Duodenal mucosa (tissue), 2 donors: Measurements from ENCODE around the gene PER1.

ENCODE experiments used
- H3K27ac ChIP-seq: one replicate; pipeline ENCODE4 v1.7.0; 2013; ENCODE audit warnings: low read depth, low read length
- H3K27me3 ChIP-seq, 2 donors: one replicate each; pipeline ENCODE4 v1.7.0; 2013; ENCODE audit warnings: low read length in 2 of 2, control low read depth in 1 of 2; ENCODE audit not compliant: insufficient read depth in 2 of 2, control insufficient read depth in 1 of 2
- H3K36me3 ChIP-seq, 2 donors: one replicate each; pipeline ENCODE4 v1.7.0; 2013; ENCODE audit warnings: low read length in 2 of 2, control low read depth in 1 of 2; ENCODE audit not compliant: insufficient read depth in 2 of 2, control insufficient read depth in 1 of 2
- H3K4me1 ChIP-seq, 2 donors: one replicate each; pipeline ENCODE4 v1.7.0; 2013; ENCODE audit warnings: low read length in 2 of 2, control low read depth in 1 of 2; ENCODE audit not compliant: insufficient read depth in 2 of 2, control insufficient read depth in 1 of 2
- H3K4me3 ChIP-seq, 2 donors: one replicate each; pipeline ENCODE4 v1.7.0; 2013; ENCODE audit warnings: low read length in 2 of 2, low read depth in 1 of 2
- H3K9ac ChIP-seq, 2 donors: one replicate each; pipeline ENCODE4 v1.7.0; 2013; ENCODE audit warnings: low read length in 2 of 2, low read depth in 1 of 2
- H3K9me3 ChIP-seq, 2 donors: one replicate each; pipeline ENCODE4 v1.7.0; 2013; ENCODE audit warnings: low read length in 2 of 2, control low read depth in 1 of 2; ENCODE audit not compliant: control insufficient read depth in 1 of 2

Gene PER1

DNA sequence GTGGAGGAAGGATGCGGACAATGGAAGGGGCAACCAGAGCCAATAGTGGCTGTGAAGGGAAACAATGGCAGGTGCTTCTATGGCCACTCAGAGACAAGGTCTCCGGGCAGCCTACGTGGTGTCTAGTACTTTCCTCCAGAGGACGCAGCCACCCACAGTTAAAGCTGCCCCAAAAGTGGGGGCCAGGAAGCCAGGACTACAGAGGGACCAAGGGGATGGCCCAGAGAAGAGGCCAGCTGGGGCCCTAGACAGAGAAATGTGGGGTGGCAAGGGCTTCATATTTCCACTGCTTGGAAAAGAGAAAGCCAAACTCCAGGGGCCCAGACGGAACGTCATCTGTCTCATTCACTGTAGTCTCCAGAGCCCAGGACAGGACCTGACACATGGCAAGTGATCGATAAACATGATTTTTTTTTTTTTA is 837 bp upstream of the PER1 start:
- Histone ChIP-seq H3K4me1 (peaks cover 41 to 52% of the 10 kb centered on the region in 2 donors), H3K27me3 (no peaks in the 10 kb centered on the region), H3K27ac (peak overlapping the region; percentile 98), H3K36me3 (peaks cover 22 to 23% of the 10 kb centered on the region in 2 donors), H3K9ac (peak overlapping the region; percentile 99 to 100), H3K9me3 (no peaks in the 10 kb centered on the region), H3K4me3 (peak overlapping the region; percentile 53 to 82)

DNA sequence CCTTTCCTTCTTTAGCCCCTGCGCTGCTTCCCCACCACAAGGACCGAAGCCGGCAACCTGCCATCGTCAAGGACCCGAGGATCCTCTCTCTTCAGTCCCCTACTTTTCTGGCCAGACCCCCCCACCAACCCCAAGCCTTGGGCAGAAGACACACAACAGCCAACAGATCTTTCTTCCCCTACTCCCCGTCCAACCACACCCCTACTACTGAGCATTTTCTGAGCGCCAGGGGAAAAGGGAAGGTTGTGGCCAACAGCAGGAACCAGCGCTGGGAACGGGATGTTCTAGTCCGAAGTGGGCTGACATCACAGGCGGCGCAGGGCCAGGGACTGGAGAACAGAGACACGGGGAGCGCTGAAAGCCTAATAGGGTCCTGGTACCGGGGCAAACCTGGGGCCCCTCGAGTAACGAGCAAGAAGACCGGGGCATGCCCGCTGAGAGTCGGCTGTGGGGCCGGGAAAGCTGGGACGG is 528 bp downstream of the PER1 start:
- Histone ChIP-seq H3K9me3 (no peaks in the 10 kb centered on the region), H3K27ac (peak overlapping the region; percentile 98), H3K4me3 (peak overlapping the region; percentile 82 to 87), H3K4me1 (peaks cover 41 to 46% of the 10 kb centered on the region in 2 donors), H3K27me3 (no peaks in the 10 kb centered on the region), H3K36me3 (peaks cover 33 to 37% of the 10 kb centered on the region in 2 donors), H3K9ac (peak overlapping the region; percentile 99 to 100)

DNA sequence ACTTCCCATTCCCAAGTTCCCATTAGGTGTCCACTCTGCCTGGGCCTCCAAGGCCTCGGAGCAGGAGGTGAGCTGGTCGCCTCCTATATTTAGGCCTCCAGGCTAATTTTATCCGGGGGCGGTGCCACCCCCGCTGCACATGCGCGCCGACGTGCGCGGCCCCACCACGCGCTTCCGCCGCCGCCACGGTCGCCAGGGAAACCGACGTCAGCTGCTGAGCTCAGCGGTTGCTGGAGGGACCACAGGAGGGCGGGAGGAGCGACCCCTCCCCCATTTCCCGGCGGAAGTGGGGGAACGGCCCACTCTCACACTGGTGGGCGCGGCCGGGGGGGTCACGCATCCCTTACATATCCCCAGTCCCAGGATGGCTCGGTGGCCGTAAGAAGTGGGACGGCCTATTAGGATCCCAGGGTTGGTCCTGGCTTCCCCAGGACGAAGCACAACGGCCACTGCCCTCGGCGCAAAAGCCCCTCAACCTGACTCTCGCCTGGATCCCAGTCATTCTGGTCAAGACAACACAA is 1.0 kb downstream of the PER1 start:
- Histone ChIP-seq H3K9me3 (no peaks in the 10 kb centered on the region), H3K27me3 (no peaks in the 10 kb centered on the region), H3K9ac (peak overlapping the region; percentile 99 to 100), H3K27ac (peak overlapping the region; percentile 98), H3K4me3 (peak overlapping the region; percentile 82 to 87), H3K36me3 (peaks cover 38 to 42% of the 10 kb centered on the region in 2 donors), H3K4me1 (peaks cover 41 to 46% of the 10 kb centered on the region in 2 donors)

DNA sequence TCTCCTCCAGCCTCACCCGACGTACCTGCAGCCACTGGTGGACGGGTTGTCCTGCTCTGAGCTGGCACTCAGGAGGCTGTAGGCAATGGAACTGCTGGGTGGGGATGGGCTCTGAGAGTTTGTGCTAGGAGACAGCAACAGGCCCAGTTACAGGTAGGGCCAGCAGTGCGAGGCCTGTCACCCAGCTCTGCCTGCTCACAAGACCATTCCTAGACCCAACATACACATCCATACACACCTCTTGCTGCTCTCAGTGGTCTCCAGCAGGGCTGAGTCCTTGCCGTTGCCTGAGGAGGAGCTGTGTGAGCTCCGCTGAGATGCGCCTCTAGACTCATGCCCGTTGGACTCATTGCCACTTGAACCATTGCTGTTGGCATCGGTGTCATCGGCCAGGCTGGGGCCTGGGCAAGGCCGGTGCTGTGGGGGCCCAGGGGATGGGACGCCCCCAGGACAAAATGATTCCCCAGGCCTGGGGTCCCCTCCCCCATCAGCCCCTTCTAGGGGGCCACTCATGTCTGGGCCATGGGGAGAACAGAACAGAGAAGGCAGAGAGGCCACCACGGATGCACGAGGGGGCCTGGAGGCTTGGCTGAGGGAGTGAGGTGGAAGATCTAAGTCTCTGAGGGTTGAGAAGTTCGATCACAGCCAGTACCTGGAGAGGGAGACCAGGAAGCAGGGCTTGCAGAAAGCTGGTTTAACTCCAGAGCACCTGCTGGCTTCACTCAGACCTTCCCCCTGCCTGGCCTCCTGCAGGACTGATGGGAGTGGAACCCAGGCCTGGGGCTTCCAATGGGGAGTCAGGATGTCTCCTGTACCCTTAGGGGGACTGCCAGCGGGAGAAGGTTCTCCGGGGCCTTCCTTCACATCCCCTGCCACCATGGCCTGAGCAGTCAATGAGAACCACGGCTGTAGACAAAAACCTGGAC is 1.7 kb downstream of the PER1 start:
- peak overlapping the region; percentile 98 for H3K27ac ChIP-seq
- peaks cover 39 to 42% of the 10 kb centered on the region in 2 donors for H3K4me1 ChIP-seq
- peaks cover 45 to 49% of the 10 kb centered on the region in 2 donors for H3K36me3 ChIP-seq
- peak overlapping the region; percentile 59 to 100 for H3K9ac ChIP-seq
- H3K9me3 ChIP-seq, result no peaks in the 10 kb centered on the region
- no peaks in the 10 kb centered on the region for H3K27me3 ChIP-seq
- peak overlapping the region; percentile 82 to 87 for H3K4me3 ChIP-seq

DNA sequence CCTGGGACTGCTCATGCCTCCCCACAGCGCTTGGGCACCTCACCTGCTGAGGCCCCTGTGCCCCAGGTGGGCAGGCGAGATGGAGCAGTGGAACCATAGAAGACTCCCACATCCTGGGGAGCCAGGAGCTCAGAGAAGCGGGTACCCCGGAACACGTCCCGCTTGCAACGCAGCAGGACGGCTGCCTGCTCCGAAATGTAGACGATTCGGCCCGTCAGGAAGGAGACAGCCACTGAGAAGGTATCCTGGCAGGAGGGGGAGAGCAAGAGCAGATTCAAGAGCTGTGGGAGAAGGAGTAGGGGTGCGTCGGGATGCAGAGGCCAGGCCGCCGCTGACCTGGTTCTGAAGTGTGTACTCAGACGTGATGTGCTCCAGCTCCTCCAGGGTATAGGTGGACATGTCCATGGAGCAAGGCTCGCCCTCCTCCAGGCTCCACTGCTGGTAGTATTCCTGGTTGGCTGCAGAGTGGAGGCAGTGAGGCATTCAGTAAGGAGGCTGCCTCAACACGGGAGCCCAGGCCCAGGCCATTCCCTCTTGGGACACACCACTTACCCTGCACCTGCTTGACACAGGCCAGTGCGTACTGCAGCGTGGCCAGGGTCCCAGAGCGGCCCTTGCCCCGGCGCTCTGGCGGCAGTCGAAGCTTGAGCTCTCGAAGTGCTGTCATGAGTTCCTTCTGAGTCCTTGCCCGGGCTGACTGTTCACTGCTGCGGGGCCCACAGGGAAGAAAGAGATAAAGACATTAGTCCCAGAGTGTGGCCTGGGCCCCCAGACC is 2.6 kb downstream of the PER1 start:
- Histone ChIP-seq H3K9me3 (no peaks in the 10 kb centered on the region), H3K4me1 (peaks cover 31 to 33% of the 10 kb centered on the region in 2 donors), H3K27me3 (no peaks in the 10 kb centered on the region), H3K9ac (no peak overlapping the region), H3K27ac (no peak overlapping the region), H3K36me3 (peaks cover 46 to 53% of the 10 kb centered on the region in 2 donors), H3K4me3 (no peak overlapping the region)

DNA sequence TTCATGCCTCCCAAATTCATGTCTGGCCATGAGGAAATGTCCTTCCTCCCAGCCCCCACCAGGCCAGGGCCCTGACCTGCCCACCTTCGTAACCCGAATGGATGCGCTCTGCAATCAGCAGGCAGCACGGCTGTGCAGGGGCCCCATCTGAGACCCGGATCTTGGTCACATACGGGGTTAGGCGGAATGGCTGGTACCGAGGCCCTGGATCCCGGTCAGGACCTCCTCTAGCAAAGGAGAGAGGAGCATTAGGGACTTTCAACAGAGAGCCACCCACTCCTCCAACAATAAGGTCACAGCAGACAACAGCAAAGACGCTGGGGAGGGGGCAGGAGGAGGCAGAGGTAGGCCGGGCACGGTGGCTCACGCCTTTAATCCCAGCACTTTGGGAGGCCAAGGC is 3.6 kb downstream of the PER1 start:
- no peak overlapping the region for H3K4me3 ChIP-seq
- no peaks in the 10 kb centered on the region for H3K27me3 ChIP-seq
- peaks cover 23 to 26% of the 10 kb centered on the region in 2 donors for H3K4me1 ChIP-seq
- no peak overlapping the region for H3K27ac ChIP-seq
- H3K9me3 ChIP-seq, result no peaks in the 10 kb centered on the region
- no peak overlapping the region for H3K9ac ChIP-seq
- peaks cover 55 to 63% of the 10 kb centered on the region in 2 donors for H3K36me3 ChIP-seq

DNA sequence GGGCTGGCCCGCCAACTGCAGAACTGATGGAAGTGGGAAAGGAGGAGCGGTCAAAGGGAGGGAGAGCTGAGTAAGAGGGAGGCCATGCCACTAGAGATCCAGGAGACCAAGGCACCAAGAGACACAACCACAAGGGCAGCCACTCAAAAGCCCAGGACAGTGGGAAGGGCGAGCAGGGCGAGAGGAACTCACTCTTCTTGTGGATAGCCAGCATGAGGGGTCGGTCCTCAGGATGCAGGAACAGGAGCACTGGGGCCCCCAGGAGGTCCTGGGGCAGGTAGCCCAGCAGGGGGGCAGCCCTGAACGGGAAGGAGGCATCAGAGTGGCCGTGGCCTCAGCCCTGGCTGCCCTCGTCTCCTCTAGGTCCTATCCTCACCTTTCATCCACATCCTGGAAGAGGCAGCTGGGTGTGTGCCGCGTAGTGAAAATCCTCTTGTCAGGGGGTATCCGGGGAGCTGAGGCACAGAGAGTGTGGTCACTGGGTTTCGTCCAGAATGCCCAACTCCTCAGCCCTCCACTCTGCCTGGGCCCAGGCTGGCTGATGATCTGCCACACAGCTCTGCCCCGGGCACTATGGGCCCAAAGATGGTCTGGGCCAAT is 4.3 kb downstream of the PER1 start:
- Histone ChIP-seq H3K9me3 (no peaks in the 10 kb centered on the region), H3K4me1 (peaks cover 17 to 19% of the 10 kb centered on the region in 2 donors), H3K27me3 (no peaks in the 10 kb centered on the region), H3K36me3 (peaks cover 55 to 70% of the 10 kb centered on the region in 2 donors), H3K27ac (no peak overlapping the region), H3K4me3 (no peak overlapping the region), H3K9ac (no peak overlapping the region)

DNA sequence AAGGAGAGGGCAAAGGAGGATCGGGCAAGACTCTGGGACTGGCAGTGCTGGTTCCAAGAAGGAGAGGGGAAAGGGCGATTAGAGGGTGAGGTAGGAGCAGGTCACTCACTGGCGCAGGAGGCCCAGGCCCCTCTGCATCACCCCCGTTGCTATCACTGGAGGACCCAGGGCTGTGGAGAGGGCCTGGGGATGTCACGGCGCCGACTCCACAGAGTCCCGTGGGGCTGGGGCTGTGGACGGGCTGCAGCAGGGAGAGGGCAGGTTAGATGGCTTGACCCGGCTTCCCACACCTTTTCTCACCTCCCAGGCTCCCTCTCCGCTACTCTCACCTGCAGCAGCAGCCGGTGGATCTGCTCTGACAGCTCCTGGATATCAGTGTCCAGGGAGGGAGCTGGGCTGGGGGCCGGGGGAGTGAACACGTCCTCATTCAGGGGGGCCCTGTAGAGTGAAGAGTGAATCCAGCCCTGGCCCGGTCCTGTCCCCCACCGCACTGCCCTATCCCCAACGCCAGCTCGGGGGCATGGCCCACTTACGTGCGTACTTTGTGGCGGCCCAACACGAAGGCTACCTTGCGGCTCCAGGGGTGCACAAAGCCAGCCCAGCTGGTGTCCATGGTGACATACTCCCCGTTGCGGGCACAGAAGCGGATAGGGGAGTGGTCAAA is 4.9 kb downstream of the PER1 start:
- H3K4me1 ChIP-seq, result peaks cover 11 to 14% of the 10 kb centered on the region in 2 donors
- H3K27me3 ChIP-seq, result no peaks in the 10 kb centered on the region
- no peak overlapping the region for H3K4me3 ChIP-seq
- H3K9me3 ChIP-seq, result no peaks in the 10 kb centered on the region
- no peak overlapping the region for H3K27ac ChIP-seq
- no peak overlapping the region for H3K9ac ChIP-seq
- H3K36me3 ChIP-seq, result peaks cover 59 to 76% of the 10 kb centered on the region in 2 donors

DNA sequence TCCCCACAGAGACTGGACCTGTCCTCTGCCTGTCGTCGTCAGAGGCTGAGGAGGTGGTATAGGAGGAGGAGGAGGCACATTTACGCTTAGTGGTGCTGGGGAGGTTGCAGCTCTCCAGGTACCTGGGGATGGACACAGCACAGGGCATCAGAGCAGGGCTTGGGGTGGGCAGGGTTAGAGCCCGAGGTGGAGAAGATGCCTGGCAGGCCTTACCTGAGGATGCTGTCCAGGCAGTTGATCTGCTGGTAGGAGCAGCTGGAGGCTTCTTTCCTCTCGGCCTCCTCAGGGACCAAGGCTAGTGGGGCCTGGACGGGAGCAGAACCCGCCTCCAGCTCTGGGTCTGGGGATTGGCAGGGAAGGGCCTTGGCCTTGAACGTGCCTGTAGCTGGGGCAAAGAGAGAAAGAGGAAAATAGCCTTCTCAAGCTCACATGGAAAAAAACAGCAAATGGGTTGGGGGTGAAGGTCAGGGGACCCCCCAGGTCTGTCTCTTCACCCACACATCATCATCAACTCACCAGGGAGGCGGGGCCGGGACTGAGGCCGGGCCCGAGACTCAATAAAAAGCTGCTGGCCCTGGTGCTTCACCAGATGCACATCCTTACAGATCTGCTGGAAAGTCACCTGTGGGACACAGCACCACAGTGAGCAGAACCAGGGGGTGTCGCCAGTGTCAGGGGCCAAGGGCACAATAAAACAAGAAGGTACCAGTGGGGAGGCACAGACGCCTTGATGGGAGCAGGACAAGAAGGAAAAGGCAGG is 5.6 kb downstream of the PER1 start:
- H3K27ac ChIP-seq, result no peak overlapping the region
- H3K4me1 ChIP-seq, result peaks cover 11 to 12% of the 10 kb centered on the region in 2 donors
- no peak overlapping the region for H3K9ac ChIP-seq
- H3K27me3 ChIP-seq, result no peaks in the 10 kb centered on the region
- no peak overlapping the region for H3K4me3 ChIP-seq
- H3K36me3 ChIP-seq, result peaks cover 66 to 83% of the 10 kb centered on the region in 2 donors
- H3K9me3 ChIP-seq, result no peaks in the 10 kb centered on the region
